ENCODE results near the gene HIBADH.

The HIBADH gene

DNA sequence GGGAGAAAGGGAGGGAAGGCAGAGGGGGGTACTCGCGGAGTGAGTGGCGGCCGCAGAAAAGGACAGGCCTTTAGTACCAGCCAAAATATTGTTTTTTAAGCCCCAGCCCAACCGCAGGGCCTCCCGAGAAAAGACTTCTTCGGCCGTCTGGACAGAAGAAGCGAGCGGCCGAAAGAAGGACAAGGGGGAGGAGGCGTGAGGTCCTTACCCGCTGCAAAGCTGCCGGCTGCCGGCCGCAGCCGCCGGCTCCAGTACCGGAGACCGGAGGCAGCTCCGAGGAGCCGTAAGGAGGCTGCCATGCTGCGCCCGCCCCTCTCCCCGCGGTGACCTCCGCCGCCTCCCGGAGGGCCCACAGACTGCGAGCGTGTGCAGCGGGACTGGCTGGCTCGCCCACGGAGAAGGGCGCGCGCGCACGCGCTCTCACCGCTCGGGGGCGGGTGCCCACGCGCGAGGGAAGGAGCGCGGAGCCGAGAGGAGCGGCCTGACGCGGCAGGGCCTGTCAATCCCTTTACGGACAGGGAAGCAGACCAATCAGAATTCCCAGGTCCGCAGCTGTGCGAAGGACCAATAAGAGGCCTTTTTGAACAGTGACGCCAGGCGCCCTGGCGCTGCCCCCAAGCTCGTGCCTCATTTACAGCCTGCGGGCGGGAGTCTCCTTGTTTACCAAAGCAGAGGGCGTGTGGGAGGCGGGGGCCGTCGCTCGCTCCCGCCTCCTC lies at the start of gene HIBADH:
Gene HIBADH, minus strand, starts transcription at position 394 of the 716 bp plus-strand sequence. Its CDS starts 95 bp downstream, at position 299.
- DNase-seq (ENCODE audit: low read depth): peak; percentile 99
- TF ChIP-seq, protein P1, sequence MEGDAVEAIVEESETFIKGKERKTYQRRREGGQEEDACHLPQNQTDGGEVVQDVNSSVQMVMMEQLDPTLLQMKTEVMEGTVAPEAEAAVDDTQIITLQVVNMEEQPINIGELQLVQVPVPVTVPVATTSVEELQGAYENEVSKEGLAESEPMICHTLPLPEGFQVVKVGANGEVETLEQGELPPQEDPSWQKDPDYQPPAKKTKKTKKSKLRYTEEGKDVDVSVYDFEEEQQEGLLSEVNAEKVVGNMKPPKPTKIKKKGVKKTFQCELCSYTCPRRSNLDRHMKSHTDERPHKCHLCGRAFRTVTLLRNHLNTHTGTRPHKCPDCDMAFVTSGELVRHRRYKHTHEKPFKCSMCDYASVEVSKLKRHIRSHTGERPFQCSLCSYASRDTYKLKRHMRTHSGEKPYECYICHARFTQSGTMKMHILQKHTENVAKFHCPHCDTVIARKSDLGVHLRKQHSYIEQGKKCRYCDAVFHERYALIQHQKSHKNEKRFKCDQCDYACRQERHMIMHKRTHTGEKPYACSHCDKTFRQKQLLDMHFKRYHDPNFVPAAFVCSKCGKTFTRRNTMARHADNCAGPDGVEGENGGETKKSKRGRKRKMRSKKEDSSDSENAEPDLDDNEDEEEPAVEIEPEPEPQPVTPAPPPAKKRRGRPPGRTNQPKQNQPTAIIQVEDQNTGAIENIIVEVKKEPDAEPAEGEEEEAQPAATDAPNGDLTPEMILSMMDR (IDR thresholded peaks at IDR 0.05; ENCODE audit: insufficient read depth, low read depth, low read length, missing control alignments): no peak
- peak within 1 kb of the TSS; percentile 78 for H3K4me3 ChIP-seq (ENCODE audit: low read length)

DNA sequence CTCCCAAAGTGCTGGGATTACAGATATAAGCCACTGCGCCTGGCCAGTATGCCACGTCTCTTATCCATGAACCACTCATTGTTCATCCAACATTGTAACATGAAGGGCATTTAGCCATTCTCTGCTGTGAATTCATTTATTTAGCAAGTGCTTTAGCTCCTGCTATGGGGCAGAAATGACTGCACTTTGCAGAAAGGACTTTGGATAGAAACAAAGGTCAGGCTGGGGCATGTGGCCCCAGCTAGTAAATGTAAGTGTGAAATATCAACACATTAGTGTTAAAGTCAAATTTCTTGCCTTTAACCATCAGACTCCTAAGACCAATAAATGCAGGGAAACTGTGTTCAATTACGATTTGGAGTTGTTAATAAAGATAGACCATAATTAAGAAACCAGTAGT lies 49.5 kb upstream of the HIBADH start:
- DNase-seq (ENCODE audit: low read depth): no peak
- no peak overlapping the region for H3K4me3 ChIP-seq (ENCODE audit: low read length)
- TF ChIP-seq, protein P1 (IDR thresholded peaks at IDR 0.05; ENCODE audit: insufficient read depth, low read depth, low read length, missing control alignments): no peak

DNA sequence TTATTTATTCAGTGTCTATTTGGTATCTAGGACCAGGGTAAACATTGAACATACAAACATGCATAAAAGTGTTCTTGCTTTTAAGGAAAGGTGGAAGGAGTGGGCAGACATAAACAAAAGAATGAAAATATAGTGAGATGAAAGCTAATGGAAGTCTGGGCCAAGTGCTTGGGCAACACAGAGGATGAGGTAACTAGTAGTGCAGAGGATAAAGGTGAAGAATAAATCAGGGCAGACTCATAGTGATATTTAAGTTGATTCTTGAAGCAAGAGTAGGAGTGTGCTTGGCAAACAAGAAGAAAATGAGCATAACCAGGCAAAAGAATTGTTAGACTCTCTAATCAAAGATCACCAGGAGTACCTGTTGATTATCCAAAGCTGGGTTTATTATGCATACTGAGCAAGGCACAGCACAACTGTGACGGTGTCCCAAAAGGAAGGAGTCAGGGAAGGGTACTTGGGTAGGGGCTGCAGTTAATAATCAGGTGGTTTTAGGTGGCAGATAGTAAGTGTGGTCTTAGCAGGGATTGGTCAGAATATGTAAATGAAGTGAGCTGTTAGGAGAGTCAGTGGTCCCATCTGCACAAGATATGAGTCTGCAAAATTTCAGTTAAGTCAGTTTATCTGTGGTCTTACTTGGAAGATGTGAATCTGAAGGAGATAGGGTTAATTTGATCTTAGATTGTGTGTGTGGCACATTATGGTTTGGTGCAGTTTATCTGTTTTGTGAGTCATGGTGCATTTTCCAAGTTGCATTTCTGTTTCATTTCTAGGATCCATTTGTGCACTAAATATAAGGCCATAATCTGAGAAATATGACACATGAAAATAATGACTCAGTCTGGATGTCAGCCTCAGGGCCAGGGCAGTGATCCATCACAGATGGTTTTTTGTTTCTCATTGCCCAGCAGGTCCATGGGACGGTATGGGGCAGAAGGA lies 46.7 kb upstream of the HIBADH start:
- TF ChIP-seq, protein P1 (IDR thresholded peaks at IDR 0.05; ENCODE audit: insufficient read depth, low read depth, low read length, missing control alignments): no peak
- peak; percentile 29 for DNase-seq (ENCODE audit: low read depth)

DNA sequence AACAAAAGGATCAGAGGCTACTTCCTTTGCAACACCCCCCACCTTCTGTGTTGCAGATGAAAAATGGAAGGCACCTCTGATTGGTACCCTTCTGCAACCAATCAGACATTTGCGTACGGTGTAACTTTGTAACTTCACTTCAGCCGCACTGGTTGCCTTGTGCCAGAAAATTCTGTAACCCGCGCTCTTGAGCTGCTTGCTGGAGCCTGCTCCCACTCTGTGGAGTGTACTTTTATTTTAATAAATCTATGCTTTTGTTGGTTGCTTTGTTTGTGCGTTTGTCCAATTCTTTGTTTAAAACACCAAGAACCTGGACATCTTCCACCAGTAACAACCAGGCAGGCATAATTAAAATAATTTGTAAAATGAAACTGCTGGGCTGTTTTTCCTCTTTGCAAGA lies 45.8 kb upstream of the HIBADH start:
- no peak for DNase-seq (ENCODE audit: low read depth)
- TF ChIP-seq, protein P1 (IDR thresholded peaks at IDR 0.05; ENCODE audit: insufficient read depth, low read depth, low read length, missing control alignments): no peak
- no peak overlapping the region for H3K4me3 ChIP-seq (ENCODE audit: low read length)

More for the DNA sequence above, 46.7 kb upstream of the HIBADH start:
- no peak overlapping the region for H3K4me3 ChIP-seq (ENCODE audit: low read length)

DNA sequence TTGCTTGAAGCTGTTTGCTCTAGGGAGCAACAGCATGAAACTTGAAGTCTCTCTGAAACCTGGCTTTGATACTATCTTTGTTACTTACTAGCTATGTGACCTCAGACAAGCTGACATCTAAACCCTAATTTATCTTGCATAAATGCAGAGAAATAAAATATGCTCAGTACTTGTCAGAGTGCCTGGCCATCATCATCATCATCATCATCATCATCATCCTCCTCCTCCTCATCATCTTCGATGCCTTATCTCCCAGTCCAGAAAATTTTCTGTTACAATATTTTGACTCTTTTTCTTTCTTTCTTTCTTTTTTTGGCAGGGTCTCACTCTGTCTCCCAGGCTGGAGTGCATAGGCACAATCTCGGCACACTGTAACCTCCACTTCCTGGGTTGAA lies 42.5 kb upstream of the HIBADH start:
- H3K4me3 ChIP-seq (ENCODE audit: low read length): no peak overlapping the region
- TF ChIP-seq, protein P1 (IDR thresholded peaks at IDR 0.05; ENCODE audit: insufficient read depth, low read depth, low read length, missing control alignments): no peak
- DNase-seq (ENCODE audit: low read depth): no peak

DNA sequence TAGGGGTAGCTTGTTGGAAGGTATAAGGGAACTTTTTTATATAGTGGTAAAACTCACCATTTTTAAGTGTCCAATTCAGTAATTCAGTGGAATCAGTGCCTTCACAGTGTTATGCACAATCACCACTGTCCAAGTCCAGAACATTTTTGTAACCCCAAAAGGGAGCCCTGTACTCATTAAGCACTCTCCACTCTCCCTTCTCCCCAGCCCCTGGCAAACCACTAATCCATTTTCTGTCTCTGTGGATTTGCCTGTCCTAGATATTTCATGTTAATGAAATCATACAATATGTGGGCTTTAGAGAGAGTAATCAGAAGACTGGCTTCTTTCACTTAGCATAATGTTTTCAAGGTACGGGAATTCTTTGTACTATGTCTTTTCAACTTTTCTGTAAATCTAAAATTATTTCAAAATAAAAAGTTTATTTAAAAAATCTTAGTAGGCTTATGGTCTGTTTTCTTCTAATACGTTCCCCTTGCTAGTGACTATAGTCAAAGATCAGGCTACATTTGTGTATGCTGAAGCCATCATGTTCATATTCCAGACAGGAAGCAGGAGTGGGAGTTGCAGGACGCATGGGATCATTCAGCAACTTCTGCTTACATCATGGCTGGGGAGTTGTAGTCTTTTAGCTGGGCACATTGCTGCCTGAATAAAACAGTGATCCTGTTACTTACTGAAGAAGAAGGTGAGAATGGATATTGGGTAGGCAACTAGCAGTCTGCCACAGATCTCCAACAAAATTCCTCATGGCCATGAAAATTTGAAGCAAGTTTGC lies 41.9 kb upstream of the HIBADH start:
- TF ChIP-seq, protein P1 (IDR thresholded peaks at IDR 0.05; ENCODE audit: insufficient read depth, low read depth, low read length, missing control alignments): no peak
- H3K4me3 ChIP-seq (ENCODE audit: low read length): no peak overlapping the region
- DNase-seq (ENCODE audit: low read depth): no peak
